Measurements from ENCODE around the gene LRRC32.
"Not testable (repeated sequence)": the region's sequence is repeated elsewhere in the genome, so short reads cannot be mapped to it uniquely, and the experiment has no call there.

The LRRC32 gene

DNA sequence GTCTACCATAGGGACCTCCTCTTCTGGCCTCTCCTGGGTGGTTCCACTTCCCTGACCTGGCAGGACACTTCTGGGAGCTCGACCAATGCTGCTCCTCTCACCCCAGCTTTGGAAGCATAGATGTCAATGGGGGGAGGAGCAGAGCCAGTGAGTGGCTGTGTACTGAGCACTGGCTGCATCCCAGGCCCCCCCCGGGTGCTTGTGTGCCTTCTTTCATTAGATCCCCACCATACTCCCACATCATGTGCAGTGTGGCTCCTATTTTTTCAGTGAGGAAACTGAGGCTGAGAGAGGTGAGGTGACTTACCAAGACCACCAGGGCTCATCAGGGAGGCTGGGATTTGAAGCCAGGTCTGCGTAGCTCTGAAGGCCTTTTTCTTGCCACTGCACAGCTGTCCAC is 44.3 kb downstream of the LRRC32 start:
- no peak for DNase-seq

DNA sequence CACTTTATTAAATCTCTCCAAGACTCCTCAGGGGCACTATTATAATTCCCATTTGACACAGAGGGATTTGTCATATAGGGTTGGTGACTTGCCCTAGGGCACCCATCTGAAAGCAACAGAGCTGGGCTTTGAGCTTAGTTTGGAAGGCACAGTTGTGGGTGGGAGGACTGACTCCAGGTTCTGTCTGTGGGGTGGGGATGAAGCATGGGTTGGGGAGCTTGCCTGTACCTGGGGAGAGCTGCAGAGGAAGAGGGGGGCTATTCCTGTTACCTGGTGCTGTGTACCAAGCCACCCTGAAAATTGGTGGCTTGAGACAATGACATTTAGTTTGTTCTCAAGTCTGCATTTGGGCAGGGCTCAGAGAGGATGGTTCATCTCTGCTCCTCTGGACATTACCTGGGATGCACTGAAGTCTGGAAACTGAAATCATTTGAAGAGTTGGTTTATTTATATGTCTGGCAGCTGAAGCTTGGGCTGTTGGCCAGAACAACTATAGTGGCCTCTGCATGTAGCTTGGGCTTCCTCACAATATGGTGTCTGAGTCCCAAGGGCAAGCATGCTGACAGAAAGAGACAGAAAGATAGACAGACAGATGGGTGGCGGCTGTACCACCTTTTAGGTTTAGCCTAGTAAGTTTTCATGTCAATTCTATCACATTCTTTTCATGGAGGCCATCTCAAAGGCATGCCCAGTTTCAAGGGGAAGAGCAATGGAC is 44.9 kb downstream of the LRRC32 start:
- DNase-seq, result no peak

DNA sequence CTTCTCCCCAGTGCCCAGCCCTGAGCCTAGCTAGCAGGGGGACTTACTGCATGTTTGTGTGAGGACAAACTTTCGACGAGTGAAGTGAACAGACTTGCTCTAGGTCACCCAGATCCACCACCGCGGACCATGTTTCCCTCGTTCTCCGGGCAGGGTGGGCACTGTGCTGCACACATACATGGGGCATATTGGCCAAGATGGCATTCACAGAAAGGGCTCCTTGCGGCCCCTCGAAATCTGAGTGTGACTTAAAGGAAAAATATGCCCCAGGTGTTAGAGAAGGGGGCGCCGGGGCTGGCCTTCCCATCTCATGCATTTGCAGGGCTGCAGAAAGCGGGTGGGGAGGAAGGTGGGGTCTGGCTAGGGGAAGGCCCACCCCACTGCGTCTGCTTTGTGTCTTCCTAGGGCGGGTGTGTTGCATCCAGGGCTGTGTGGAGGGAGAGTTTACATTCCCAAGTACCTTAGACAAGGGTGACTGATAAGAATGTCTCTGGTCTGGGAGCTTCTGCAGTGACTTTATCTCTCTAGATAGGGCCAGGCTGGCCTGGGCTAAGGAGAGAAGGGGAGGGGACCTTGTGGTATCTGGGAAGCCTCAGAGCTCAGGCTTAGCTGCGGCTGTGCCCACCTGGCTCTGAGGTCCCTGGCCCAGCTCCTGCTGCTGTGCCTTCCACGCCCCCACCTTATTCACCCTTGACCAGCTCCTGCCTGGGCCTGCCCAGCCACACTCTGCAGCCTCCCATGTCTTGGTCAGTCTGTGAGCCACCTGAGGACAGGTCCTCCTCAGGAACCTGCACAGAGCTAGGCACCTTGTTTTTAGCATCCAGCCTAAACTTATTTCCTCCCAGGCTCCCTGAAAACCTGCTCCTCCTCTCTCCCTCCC is 45.8 kb downstream of the LRRC32 start:
- DNase-seq, result no peak

DNA sequence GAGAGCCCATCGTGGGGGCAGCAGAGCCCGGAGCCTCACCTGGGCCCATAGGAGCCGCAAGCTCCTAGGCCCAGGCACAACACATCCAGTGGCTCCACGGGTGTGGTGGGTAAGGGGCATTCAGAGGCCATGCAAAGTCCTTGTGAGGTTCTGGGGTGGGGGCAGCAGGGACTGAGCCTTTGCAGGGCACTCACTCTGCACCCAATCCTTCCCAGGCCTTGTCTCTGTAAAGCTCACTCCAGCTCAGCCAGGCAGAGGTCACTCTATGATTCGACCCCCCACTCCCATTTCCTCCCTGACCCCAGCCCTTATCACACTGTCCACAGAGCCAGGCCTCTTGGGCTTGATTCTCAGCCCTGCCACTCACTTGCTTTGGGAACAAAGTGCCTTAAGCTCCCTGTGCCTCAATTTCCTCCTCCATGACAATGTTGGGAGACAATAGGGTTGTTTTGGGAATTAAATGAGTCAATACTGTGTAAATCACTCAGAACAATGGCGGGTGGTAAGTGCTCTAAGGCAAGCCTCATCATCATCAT is 46.6 kb downstream of the LRRC32 start:
- no peak for DNase-seq

DNA sequence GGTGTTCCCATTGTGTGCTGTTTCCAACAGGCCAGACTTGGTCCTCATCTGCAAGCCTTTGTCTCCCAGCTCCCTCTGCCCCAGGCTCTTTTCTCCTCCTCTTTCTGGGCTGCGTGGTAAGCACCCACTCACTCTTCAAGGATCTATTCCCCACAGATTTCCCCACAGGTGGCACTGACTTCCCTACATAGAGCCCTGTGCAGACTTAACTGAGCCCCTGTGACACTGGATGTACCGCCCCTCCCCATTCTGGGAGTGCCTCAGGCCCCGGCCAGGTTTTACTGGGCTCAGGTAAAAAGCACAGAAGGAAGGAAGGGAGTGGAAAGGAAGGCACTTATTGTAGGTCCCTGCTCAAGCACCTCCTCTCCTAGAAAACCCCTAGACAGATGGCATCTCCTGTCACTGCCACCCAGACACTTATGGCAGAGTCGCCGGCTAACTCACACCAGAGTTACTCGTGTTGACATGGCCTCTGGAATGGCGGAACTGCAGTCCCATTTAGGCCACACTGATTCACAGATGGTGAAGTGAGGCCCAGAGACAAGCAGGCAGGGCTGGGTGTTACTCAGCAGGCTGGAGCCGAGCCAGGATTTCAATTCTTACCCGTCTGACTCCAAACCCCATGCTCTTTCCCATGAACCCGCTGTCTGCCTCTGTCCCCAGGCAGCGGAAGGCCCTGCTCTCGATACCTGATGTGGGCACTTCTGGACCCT is 47.2 kb downstream of the LRRC32 start:
- no peak for DNase-seq

DNA sequence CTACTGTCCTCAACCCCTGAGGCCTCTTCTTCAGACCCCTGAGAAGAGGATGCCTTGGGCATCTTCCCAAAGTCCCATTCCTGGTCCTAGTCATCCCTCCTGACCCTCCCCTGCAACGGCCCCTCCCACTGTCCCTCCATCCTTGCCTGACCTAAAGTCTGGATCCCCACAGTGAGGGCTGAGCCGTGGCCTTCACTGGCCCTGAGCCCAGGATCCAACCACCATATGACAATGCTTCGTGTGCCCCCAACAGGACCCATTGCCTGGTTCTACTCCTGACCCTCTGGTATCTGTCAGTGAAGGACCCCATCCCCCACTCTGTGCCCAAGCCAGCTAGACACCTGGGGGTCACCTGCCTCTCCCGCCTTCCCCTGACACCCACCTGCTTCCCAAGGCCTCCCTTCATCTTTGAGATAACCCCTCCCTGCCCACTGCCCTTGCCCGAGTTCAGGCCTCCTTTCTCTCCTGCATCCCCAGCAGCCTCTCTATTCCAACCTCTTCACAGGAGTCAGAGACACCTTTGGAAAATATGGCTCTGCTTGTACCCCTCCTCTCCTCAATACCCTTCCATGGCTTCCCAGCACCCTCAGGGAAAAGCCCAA is 48.0 kb downstream of the LRRC32 start:
- DNase-seq, result no peak

DNA sequence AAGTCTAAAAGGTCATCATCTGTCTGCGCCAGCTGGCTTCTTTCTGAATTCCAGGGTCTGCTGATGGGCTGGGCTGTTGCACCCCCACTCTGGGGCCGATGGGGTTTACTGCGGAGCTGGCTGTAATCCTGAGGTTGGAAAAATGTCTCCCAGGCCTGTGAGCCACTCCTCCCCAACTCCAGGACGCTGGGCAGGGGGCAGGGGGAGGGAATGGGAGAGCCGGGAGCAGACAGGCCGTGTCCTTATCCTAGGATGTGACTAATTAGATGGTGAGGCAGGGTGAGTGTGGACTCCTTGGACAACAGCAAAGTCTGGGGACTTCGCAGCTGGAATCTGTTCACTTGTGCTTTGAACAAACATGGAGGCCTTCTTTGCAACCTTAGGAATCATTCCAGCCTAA is 48.7 kb downstream of the LRRC32 start:
- no peak for DNase-seq

DNA sequence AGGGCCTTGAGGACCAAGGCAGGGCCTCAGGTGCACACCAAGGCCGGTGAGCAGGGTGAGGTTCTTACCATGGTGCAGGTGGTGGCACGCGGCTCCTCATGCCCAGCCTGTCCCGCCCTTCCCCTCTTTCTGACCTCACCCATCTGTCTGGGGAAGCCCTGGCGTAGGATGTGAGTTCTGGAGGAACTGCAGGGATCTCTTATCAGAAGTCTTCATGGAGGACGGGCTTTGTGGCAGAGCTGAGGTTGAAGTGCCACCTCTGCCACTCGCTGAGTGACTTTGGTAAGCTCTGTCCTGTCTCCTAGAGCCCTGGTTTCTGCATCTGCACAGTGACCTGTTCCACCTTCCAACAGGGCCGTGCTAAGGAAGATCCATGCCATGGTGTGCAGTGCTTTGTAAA is 49.1 kb downstream of the LRRC32 start:
- no peak for DNase-seq

DNA sequence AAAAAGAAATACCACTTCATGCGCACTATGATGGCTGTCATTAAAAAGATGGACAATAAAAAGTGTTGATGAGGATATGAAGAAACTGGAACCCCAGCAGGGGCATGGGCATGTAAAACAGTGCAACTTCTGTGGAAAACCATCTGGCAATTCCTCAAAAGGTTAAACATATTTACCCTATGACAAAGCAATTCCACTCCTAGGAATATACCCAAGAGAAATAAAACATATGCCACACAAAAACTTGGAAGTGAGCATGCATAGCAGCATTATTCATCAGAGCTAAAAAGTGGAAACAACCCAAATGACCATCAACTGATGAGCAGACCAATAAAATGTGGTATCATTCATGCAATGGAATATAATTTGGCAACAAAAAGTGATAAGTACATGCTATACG is 50.1 kb downstream of the LRRC32 start:
- no peak for DNase-seq

DNA sequence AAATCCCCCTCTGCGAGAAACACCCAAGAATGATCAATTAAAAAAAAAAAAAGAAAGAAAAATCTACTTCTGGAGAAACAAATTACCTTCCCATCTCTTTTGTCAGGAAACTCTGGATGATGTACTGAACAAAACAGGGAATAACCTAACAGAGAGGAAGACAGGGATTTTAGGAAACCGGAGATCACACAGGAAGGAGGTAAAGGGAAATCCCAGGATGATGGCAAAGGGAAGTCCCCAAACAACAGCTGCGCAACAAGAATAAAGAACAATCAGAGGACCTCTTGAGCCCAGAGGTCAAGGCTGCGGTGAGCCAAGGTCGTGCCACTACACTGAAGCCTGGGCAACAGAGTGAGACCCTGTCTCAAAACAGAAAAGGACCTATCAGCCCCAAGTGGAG is 50.7 kb downstream of the LRRC32 start:
- DNase-seq, result not testable (repeated sequence)

DNA sequence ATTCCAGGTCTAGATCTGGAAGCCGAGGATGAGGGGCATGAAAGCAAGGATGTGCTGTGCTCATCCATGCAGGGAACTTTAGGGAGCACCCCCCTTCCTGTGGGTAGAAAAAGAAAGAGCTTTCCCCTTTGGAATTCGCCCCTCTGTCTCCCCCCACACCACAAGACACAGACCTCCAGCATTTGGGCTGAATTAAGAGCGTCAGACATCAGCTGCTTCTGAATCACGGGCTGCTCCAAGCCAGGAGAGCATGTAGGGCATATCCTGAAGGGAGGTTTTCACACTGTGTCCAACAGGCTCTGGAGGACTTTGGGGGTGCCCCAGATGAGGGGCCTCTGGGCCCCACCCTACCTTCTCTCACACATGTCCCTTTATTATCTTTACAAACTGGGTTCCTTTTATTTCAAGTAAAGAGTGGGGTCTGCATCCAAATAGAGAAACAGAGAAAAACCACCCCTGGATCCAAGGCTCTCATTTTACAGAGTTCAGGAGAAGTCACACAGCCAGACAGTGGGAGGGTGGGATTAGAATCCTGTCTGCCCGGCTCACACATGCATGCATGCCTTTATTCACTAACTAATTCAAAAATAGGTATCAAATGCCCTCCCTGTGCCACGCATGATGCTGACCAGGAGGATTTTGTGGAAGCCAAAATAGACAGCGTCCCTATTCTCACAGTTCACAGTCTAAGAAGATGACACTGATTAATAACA is 52.8 kb downstream of the LRRC32 start:
- DNase-seq, result no peak

DNA sequence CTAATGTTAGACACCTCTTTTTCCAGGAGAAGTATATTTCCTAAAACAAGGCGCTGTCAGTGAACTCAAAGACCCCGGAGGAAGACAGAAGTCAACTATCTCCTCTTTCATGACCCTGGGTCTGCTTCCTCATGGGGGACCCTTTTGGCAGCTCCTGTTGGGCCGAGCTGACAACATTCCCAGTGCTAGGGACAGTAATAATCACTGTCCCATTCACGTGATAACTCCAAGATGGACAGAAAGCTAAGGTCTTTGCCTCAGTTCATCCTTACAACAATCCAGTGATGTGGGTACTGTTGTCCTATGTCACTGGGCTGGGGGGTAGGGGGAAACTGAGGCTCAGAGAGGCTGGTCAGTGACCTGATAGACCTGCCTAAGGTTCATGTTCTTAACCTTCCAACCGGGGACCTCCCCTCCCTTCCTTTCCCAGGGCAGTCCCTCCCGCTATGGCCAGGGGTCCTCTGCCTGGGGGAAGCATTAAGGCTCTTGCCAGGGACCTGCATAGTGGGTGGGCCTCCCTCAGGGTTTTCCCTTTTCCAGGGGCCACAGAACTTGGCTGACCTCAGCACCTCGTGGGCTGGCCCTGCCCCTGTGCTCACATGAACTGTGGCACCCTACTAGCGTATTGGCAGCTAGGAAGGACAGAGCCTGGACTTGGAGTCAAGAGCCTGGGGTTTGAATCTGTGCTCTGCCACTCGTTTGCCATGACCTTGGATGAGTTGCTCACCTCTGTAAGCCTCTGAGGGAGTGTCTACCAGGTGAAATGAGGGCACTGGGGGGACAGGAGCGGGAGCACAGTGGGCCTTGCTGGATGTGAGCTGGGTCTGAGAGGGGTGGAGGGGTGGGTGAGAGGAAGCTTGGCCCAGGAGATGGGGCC is 53.6 kb downstream of the LRRC32 start:
- DNase-seq, result no peak

DNA sequence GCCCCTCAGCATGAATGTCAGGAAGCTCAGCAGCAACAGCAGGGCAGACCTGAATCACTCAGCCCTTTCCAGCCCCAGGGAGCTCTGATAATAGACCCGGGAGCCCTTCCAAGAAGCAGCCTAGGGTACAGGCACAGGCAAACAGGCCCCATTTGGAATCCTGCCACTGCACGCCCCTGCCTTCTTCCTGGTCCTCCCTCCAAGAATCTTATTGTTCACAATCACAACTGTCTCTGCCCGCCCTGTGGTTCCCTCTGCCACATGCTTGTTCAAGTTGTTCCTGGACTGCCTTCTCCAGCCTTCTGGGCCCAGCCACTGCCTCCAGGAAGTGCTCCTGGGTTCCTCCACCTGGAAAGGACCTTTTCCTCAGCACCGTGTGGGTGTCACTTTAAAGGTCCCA is 54.6 kb downstream of the LRRC32 start:
- DNase-seq, result no peak

DNA sequence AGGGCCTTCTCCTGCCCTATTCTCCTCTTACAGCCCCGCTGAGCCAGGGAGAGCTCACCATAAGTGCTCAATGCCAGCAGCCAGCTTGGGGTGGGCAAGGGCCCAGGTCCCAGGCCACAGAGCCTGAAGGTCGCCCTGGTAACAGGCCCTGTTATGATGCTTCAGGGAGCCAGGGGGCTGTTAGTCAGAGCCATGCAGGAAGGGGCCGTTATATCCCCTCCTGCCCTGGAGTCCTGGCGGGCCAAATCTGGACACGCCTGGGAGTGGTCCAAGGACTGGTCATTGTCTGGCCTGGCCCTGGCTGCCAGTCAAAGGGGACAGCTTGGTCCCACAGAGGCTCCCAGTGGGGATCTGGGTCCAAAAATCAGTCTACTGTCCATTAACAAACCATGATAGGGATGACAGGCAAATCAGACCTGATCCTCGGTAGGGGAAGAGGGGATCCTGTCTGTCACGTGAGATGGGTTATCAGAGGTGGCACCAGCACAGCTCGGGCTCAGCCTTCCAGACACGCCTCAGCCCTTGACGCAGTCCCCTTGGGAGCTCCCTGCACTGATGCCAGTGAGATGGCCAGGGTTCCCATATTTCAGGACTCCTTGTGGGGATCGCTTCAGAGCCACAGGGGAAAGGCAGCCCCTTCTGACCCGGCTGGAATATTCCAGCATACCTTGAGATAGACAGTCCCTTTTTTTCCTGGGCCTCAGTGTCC is 55.9 kb downstream of the LRRC32 start:
- no peak for DNase-seq

DNA sequence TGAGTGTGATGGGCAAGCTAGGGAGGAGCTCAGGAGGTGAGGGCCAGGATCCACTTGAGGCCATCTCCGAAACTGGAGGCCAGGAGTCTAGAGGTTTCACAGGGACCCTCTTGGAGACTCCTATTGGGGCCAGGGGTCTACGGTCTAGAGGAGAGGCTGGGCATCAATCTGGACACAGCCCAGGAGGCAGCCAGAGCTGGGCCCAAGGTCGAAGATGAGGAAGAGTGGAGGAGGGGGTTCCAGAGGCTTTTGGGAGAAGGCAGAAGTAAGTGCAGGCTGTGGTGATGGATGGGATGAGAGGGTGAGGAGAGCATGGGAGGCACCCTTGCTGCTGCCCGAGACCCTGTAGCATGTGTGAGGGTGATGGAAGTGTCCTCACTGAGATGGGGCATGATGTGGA is 56.6 kb downstream of the LRRC32 start:
- DNase-seq, result no peak

DNA sequence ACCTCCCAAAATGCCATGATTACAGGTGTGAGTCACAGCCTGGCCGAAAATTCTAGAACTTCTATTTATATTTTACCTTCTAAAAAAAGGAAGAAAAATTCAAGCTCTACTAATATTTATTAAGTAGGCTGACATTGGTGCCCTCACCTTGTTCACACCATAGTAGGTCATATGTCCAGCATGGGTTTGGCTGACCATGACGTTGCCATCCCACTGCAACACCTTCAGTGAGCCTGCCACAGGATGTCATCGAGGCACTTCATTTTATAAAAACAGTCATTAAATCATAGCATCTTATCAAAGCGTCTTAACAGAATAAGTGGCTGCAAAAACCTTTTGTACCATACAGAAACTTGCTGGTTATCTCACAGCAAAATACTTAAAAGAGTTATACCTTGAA is 58.3 kb downstream of the LRRC32 start:
- DNase-seq, result no peak

DNA sequence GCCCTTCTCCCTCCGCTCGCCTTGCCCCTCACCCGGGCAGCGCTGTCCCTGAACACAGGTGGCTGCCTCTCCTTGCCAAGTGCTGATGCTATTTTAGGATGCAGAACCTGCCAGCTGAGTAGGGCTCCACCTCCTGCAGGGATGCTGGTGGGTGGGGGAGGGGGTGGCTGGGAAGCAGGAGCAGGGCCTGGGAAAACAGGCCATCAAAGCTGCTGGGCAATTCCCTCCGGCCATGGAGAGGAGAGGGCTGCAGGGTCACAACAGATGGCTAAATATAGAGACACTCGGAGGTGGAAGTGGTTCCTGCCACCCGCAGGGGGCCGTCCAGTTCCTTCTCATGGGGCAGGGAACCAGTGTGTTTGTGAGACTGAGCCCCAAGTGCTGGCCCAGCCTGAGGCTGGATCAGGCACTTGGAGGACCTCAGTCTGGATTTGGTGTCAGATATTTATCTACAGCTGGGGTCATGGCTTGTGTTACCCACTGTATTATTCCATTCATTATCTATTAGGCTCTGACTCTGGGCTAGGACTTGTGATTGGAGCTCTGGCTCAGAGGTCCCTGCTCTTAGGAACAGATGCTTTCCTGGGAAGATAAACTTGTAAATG is 59.6 kb downstream of the LRRC32 start:
- no peak for DNase-seq

DNA sequence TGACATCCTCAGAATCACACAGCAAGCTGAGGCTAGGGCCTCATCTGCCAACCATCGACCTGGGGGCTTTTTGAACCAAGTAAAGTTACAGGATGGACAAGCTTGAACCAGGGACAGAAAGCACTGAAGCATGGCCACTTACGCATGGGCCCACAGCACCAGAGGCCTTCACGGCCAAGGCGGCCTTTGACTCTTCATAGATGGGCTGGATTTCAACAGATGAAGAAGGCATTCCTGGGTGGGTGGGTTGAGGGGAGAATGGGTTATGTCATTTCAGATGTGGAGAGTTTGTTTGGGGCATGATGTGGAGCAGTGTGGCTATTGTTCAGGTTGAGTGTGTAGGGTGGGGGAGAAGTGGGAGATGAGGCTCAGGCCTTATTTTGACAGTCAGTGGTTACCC is 60.2 kb downstream of the LRRC32 start:
- DNase-seq, result no peak

DNA sequence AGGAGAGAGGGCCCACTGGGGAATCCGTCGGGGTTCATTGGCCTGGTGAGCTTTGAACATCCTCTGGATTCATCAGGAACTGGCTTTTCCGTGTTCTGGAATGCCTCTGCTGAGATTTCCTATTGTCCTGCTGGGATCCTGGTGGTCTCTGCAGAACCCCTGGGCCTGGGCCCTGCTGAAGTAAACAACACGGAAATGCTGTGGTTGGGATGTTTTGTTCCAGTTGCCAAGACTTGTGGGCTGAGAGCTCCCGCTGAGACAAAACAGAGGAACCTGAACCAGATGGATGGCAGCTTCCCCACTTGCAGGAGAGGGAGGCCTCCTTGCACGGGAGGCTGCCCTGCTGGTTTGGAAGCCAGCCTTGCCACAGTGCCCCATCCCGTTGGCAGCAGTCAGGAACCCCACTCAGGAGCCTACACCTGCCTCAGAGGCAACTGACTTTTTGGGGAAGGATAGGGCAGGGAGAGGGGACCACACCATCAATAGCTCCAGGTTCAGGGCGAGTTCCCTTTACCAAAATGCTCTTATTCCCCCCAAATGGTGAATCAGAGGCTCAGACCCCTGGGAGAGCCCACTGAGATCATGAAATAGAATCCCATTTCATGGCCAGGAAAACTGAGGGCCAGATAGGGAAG is 60.7 kb downstream of the LRRC32 start:
- DNase-seq, result no peak
